IPS-18c (cell line): ENCODE results near the gene CDK2.
A peak's percentile ranks its signal among the peaks of the same experiment; 100 is the strongest.
"Not testable (repeated sequence)": the region's sequence is repeated elsewhere in the genome, so short reads cannot be mapped to it uniquely, and the experiment has no call there.

Experiments used
- H3K4me3 ChIP-seq: 2 replicates; pipeline ENCODE4 v1.7.0; 2013; ENCODE audit warnings: low read depth, mild to moderate bottlenecking, low read length, moderate library complexity; ENCODE audit not compliant: insufficient read depth
- H3K9me3 ChIP-seq: one replicate; pipeline ENCODE4 v1.6.1; 2013; ENCODE audit warnings: mild to moderate bottlenecking, low read length, moderate library complexity; ENCODE audit not compliant: control insufficient read depth, insufficient read depth

The CDK2 gene

GRCh38 chr12:55966408-55967281, at the start of gene CDK2:
TSS of gene CDK2 (plus strand) at chr12:55966830. CDS start at chr12:55967009, 179 bp downstream.
- Histone ChIP-seq H3K9me3 (no peaks in the 10 kb centered on the region), H3K4me3 (peak within 1 kb of the TSS; percentile 97)

GRCh38 chr12:55919032-55919431, 47.6 kb upstream of the CDK2 start:
- not testable (repeated sequence) for H3K9me3 ChIP-seq, H3K4me3 ChIP-seq

GRCh38 chr12:55922126-55922525, 44.5 kb upstream of the CDK2 start:
- Histone ChIP-seq H3K4me3 (no peak overlapping the region), H3K9me3 (no peaks in the 10 kb centered on the region)

- not testable (repeated sequence) for H3K4me3 ChIP-seq, H3K9me3 ChIP-seq
Observed at GRCh38 chr12:55923648-55924047, 43.0 kb upstream of the CDK2 start.

GRCh38 chr12:55925371-55925770, 41.3 kb upstream of the CDK2 start:
- no peaks in the 10 kb centered on the region for H3K9me3 ChIP-seq
- no peak overlapping the region for H3K4me3 ChIP-seq

GRCh38 chr12:55925870-55926737, 40.5 kb upstream of the CDK2 start:
- peak overlapping the region; percentile 77 for H3K4me3 ChIP-seq
- no peaks in the 10 kb centered on the region for H3K9me3 ChIP-seq

GRCh38 chr12:55926738-55927587, 39.7 kb upstream of the CDK2 start:
- Histone ChIP-seq H3K9me3 (no peaks in the 10 kb centered on the region), H3K4me3 (peak overlapping the region; percentile 77)

- Histone ChIP-seq H3K4me3 (peak within 1 kb of the TSS; percentile 77), H3K9me3 (no peaks in the 10 kb centered on the region)
Observed at GRCh38 chr12:55927588-55928502, 38.8 kb upstream of the CDK2 start, which contains the start of gene PYM1. TSS of gene PYM1 (minus strand) at chr12:55927894. CDS start at chr12:55927761, 133 bp downstream.

- H3K9me3 ChIP-seq, result no peaks in the 10 kb centered on the region
- no peak overlapping the region for H3K4me3 ChIP-seq
Observed at GRCh38 chr12:55929306-55929791, 37.3 kb upstream of the CDK2 start.

GRCh38 chr12:55930771-55931316, 35.8 kb upstream of the CDK2 start, which contains the start of gene DGKA:
TSS of gene DGKA (plus strand) at chr12:55931162. CDS start at chr12:55936504, 5,342 bp downstream.
- H3K4me3 ChIP-seq, result peak within 1 kb of the TSS; percentile 63

GRCh38 chr12:55931317-55931779, 35.3 kb upstream of the CDK2 start:
- H3K9me3 ChIP-seq, result no peaks in the 10 kb centered on the region
- peak overlapping the region; percentile 63 for H3K4me3 ChIP-seq

More at GRCh38 chr12:55930771-55931316, 35.8 kb upstream of the CDK2 start, which contains the start of gene DGKA:
- H3K9me3 ChIP-seq, result no peaks in the 10 kb centered on the region

GRCh38 chr12:55931780-55932550, 34.7 kb upstream of the CDK2 start:
- peak overlapping the region; percentile 63 for H3K4me3 ChIP-seq
- no peaks in the 10 kb centered on the region for H3K9me3 ChIP-seq

- Histone ChIP-seq H3K4me3 (peak overlapping the region; percentile 63; the same call in 1 of the 2 replicates), H3K9me3 (no peaks in the 10 kb centered on the region)
Observed at GRCh38 chr12:55932551-55932910, 34.1 kb upstream of the CDK2 start.

- Histone ChIP-seq H3K4me3 (no peak overlapping the region), H3K9me3 (no peaks in the 10 kb centered on the region)
Observed at GRCh38 chr12:55933169-55933798, 33.3 kb upstream of the CDK2 start.
